Epithelial cell of esophagus (primary cell): ENCODE measurements around the gene MPDZ.
A peak's percentile ranks its signal among the peaks of the same experiment; 100 is the strongest.

Experiments
- DNase-seq: peaks from one replicate; pipeline ENCODE4 v3.0.0; 2010; ENCODE audit warnings: low read depth
- H3K4me3 ChIP-seq: 2 replicates; pipeline ENCODE4 v1.5.1; 2011; ENCODE audit warnings: mild to moderate bottlenecking, low read length, control low read depth
- TF ChIP-seq, protein P1 (sequence below): IDR thresholded peaks from 2 replicates; pipeline ENCODE4 v1.5.1; 2011; ENCODE audit warnings: low read depth, mild to moderate bottlenecking, low read length, control low read depth, inconsistent platforms; ENCODE audit not compliant: insufficient read depth; ENCODE audit errors: missing control alignments

The MPDZ gene

DNA sequence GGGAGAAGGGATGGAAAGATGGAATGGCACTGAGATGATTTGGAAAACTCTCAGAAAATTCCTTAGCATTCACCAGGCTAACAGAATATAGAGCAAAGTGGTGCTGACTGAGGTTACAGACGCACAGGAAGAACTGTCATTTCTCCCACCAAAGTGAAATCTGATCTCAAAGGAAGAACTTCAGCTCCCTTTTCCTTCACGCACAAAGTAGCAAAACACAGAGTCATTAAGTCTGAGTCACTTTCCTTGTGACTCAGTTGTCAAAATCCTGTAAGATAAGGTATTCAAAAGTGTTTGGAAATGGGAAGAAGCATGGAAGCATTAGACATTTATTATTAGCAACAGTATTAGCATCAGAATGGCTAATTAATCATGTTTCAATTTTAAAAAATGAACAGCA, 11.7 kb downstream of the MPDZ start:
- H3K4me3 ChIP-seq, result no peak overlapping the region
- TF ChIP-seq, protein P1, sequence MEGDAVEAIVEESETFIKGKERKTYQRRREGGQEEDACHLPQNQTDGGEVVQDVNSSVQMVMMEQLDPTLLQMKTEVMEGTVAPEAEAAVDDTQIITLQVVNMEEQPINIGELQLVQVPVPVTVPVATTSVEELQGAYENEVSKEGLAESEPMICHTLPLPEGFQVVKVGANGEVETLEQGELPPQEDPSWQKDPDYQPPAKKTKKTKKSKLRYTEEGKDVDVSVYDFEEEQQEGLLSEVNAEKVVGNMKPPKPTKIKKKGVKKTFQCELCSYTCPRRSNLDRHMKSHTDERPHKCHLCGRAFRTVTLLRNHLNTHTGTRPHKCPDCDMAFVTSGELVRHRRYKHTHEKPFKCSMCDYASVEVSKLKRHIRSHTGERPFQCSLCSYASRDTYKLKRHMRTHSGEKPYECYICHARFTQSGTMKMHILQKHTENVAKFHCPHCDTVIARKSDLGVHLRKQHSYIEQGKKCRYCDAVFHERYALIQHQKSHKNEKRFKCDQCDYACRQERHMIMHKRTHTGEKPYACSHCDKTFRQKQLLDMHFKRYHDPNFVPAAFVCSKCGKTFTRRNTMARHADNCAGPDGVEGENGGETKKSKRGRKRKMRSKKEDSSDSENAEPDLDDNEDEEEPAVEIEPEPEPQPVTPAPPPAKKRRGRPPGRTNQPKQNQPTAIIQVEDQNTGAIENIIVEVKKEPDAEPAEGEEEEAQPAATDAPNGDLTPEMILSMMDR, result no peak
- peak; percentile 82 for DNase-seq

DNA sequence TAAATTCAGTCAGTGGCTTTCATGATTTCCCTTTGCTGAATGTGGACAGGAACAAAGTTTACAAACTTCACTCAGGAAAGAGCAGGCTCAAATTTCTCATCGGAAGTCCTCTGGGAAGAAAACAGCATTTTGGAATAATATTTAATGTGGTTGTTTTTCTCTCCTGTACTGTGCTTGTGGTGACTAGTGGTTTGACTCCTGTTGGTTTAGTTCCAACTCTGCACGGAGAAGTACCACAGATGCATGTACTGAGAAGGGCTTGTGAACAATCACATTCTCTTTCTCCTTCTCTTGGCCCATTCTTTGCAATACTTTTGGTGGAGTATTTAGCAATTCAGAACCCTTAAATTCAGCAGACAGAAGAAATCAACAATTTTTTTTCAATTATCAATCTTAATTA, 13.3 kb downstream of the MPDZ start:
- TF ChIP-seq, protein P1, result no peak
- H3K4me3 ChIP-seq, result no peak overlapping the region
- no peak for DNase-seq

DNA sequence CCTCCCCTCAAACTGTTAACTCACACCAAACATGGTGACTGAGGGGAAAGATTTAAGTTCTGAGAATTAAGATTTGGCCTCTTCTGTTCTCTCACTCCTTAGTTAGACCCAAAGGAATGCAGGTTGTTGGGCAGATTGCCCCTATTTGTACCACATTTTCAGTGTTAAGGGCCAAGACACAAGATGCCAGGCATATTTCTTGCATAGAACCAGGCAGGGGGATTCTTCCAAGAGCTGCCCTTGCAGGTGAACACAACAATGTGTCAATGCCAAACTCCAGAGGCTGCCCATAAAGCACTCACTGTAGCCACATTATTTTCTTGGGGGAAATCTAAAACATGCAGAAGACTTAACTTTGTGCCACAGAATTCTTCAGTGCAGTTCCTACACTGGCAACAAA, 14.7 kb downstream of the MPDZ start:
- TF ChIP-seq, protein P1, result no peak
- DNase-seq, result no peak

DNA sequence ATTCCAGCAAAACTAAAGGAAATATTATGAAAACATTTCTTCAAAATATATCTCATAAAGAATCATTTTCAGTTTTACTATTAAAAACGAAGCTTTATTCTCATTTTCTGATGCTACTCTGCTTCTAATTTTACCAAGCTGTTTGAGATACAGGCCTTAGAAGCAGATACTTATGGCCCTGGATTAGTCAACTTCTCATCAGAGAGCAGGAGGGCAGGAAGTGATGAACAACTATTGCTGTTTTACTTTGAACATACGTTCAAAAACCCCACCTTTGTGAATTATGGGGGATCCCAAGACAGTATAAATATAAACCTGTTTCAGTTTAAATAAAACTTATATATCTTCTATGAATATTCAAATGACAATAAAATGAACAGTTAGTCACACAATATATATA, 16.0 kb downstream of the MPDZ start:
- TF ChIP-seq, protein P1, result no peak
- no peak for DNase-seq
- no peak overlapping the region for H3K4me3 ChIP-seq

More for the DNA sequence above, 14.7 kb downstream of the MPDZ start:
- H3K4me3 ChIP-seq, result no peak overlapping the region

- no peak for DNase-seq
- no peak overlapping the region for H3K4me3 ChIP-seq
- TF ChIP-seq, protein P1, result no peak
These were observed 26.6 kb downstream of the MPDZ start for GRCh38 chr9:13252852-13253251.

- TF ChIP-seq, protein P1, result no peak
- H3K4me3 ChIP-seq, result no peak overlapping the region
- DNase-seq, result no peak
These were observed 35.3 kb downstream of the MPDZ start for GRCh38 chr9:13244181-13244580.

- H3K4me3 ChIP-seq, result no peak overlapping the region
- DNase-seq, result no peak
- TF ChIP-seq, protein P1, result no peak
These were observed 38.2 kb downstream of the MPDZ start for GRCh38 chr9:13241283-13241682.
